GM18507 (cell line): ENCODE data around the gene CHD3.

Experiments
- DNase-seq: peaks from one replicate; pipeline ENCODE4 v3.0.0; 2011; ENCODE audit warnings: low read depth; ENCODE audit not compliant: insufficient read length; ENCODE audit errors: extremely low spot score
- FAIRE-seq: peaks from 2 replicates; lab custom pipeline; 2011; peaks lifted over from hg19 to GRCh38; lab: Jason Lieb, UNC

The CHD3 gene

DNA sequence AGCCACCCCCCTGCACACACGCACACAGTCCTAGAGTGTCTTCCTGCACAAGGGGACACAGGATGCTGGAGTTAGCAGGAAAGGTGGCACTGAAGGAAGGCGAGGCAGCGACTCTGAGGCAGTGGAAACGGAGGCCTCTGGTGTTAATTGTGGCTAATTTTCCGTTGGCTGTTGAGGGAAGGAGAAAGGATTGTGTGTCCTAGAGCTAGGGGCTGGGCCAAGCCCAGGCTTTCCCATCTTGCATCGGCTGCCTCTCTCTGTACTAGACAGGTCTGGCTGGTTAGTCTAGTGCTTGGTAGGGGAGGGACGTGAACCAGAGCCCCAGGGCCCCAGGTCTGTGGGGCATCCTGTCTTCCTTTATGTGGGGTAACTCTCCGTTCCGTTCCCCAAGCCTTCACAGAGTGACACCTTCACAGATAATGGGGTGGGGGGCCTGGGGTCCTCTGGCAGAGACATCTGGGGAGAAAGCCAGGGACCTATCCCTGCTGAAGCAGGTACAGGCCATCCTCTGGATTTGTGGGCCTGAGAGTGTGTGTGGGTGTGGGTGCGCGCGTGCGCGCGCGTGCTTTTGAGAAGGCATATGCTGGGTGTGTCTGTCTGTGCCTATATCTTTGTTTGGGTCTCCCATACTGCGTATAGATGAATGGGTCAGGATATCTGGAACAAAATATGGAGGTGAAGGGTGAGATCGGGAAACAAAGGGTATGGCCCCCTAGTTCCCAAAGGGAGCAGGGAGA is at the start of gene CHD3:
Gene CHD3 (plus strand): TSS at position 606 of the 737 bp plus-strand sequence. CDS start 212 bp downstream, outside the sequence.
- FAIRE-seq (peak; percentile 55), DNase-seq (no peak)

DNA sequence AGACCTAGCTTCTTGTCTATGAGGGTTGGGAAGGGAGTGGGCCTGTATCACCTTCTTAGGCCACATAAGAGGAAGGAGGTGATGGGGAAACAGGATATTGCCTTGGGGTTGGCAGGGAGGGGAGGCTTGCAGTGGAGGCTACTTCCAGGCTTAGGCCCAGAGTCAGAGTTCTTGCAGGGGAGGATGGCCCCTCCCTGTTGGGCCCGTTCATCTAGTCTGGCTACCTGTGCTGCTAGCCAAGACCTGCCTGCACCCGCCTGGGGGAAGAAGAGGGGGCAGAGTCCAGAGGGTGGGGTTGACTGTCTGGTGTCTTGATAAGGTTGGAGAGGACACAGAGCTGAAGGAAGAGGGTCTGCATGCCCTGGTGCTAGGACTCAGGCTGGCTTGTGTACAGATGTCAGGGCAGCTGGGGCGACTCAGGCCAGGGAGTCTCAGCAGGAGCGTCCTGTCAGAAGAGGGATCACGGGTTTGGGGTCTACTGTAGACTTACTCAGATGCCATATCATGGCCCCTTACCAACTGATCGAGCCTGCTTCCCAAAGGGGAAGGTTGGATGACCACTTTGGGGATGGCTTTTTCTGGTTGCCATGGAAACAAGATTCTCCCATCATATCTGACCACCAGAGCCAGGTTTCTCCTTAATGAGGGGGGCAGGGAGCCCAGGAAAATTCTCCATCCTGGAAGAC is 49.3 kb upstream of the CHD3 start:
- no peak for FAIRE-seq
- no peak for DNase-seq

DNA sequence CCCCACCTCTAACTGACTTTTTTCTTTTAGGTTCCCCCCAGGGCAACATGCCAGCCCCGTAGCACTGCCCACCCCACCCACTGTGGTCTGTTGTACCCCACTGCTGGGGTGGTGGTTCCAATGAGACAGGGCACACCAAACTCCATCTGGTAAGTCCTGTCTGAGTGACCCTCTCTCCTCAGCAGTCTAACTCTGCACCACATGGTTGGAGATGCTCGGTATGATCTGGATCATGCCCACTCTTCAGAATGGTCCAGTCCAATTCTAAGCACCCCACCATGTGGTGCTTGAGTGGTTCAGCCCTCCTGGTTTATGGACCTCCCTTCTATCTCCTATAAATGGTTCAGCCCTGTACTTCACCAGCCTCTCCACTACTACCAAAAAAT is 48.7 kb upstream of the CHD3 start:
- no peak for DNase-seq
- FAIRE-seq, result no peak

DNA sequence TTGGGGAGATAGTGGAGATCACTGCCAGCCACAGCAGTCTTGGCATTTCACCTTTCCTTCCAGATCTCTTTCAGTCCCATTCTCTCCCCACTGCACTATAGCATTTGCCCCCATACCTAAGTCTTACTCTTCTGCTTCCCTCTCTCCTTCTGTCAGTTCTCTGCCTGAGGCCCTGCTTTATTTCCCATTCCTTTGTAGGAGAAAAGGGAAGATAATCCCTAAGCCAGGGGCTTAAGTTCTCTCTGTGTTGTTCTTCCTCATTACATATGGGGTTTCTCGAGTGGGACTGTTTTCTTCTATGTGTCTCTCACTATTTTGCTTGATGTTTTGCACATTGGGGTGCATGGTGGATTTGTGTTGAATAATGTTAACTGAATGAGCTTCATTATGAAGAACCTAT is 48.1 kb upstream of the CHD3 start:
- DNase-seq, result no peak
- FAIRE-seq, result no peak

DNA sequence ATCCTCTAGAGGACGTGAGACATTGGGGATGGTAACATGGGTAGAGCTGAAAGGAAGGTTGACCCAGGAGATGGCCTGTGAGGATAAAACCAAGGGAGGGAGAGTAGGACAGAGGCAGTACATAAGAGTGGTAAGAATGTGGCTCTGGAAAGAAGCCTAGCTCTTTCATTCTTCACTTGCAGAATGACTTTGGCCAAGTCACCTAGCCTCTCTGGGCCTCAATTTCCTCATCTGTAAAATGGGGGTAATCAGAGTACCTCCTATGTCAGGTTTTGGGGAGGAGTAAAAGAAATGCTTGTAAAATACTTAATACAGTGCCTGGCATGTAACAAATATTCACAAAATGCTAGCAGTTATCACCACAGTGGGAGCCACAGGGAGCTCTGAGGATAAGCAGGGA is 47.7 kb upstream of the CHD3 start:
- DNase-seq (no peak), FAIRE-seq (no peak)

DNA sequence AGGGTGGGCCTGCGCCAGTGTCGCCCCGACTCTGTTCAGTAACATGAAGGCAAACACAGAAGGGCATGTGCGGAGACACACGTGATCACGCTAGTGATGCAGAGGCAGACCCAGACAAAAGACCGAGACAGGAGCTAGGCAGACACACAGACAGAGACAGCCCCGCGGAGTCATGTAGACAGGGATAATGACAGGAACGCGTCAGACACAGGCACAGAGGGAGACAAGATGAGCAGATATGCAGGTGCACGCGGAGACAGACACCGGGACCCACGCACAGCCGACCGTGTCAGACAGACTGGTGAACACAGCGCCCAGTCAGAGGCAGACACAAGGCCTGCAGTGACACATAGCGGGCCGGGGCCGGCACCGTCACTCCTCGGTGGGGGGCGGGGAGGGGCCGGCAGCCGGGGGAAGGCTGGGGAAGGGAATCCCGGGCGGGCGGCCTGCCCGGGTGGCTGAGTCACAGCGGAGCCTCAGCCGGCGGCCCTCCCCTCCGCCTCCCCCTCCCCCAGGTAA is 47.1 kb upstream of the CHD3 start:
- DNase-seq (no peak), FAIRE-seq (peak; percentile 45)

DNA sequence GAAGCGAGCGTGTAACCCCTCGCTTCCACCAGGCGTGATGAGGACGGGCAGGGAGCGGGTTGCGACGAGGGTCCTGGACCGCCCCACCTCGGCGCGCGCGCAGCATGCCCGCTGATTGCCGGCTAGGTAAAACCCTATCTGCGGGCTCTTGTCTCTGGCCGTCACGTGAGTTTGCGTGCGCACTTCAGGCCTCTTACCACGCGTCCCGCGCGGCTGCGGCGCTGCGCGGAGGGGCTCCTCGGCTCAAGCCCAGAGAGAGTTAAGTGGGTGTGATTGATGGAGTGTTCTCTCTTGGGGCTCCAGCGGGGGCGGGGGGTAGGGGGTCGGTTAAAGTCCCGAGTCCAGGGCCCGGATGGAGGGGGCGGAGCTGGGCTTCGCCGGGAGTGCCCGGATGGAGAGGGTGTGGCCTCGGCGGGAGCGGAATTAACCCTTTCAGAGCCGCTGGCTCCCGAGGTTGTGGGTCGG is 46.6 kb upstream of the CHD3 start:
- no peak for DNase-seq
- no peak for FAIRE-seq

DNA sequence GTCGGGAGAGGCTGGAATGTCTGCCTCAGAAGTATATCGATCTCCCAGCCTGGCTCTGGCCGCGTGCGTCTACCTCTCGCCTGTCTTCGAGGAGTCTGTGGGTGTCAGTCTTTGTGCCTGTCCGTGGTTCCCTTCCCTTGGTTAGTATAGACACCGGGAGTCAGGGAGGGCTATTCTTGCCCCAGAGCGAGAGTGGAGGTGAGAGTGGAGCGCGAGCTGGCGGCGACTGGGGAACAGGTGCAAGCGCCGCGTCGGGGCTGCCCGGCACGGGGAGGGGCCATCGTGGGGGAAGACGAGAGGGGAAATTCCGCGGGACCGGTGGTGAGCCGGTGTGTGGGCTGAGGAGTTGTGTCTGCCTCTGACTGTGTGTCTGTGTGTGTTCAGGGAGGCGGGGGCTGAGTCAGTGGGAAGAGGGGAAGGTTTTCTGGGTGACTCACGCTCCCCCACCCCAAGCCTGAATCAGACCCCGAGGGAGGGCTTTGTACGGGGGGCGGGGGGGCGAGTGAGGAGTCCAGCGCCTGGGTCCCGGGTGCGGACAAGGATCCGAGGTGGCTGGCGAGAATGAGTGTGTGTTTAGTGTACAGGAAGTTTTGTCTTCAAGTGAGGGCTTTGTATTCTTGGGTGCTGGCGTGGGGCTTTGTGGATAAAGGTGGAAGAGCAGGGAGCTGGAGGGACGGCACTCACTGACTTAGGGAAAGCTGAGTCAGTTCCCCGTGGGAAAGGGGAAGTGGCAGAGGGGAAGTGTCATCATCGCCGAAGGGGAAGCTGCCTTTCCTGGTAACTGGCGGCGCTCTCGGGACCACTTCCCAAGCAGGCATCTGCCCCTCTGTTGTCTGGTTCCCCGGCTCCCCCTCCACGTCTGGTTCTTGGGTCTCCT is 46.0 kb upstream of the CHD3 start:
- FAIRE-seq (no peak), DNase-seq (no peak)

DNA sequence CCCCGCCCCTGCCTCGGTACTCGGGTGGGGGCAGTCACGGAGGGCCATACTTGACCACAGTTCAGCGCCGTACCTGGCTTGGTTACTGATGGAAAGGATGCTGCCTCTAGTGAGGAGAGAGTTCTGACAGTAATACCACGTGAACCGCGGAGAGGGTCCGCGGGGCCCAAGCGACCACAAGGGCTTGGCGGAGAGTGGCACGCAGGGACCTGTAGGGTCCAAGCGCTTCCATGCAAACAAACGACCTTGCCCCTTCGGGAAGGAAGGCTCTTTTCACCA is 45.4 kb upstream of the CHD3 start:
- no peak for DNase-seq
- no peak for FAIRE-seq

DNA sequence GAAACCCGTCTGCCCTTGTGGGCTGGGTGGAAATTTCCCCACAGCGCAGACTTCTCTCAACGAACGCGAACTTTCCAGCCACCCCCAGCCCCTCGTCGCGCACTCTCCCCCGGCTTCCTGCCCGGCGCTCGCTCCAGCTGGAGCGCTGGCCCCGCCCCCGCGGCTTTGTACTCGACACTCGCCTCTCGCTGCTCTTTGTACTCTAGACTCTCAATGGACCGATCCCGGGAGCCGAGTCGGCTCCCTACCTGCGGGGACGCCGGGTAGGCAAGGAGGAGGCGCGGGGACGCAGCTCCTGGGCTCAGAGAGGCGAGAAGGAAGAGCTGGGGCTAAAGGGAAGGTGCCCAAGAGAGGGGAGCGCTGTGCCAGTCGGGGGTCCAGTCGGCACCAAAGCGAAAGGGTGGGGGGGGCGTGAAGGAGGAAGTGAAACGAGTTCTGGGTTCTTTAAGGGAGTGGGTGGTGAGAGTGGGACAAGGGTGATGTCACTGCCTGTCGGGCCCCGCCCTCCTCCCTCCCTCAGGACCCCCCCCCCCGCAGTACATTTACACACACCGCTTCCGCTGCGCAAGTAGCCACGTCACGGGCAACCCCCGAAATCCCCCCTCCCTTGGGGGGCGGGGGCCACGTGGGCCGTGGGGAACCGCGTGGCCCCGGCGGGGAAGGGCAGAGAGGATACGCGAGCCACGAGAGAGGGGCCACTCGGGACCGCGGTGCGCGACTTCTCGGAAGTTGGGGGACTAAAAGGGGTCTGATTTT is 44.9 kb upstream of the CHD3 start:
- FAIRE-seq (peak; percentile 97), DNase-seq (no peak)

DNA sequence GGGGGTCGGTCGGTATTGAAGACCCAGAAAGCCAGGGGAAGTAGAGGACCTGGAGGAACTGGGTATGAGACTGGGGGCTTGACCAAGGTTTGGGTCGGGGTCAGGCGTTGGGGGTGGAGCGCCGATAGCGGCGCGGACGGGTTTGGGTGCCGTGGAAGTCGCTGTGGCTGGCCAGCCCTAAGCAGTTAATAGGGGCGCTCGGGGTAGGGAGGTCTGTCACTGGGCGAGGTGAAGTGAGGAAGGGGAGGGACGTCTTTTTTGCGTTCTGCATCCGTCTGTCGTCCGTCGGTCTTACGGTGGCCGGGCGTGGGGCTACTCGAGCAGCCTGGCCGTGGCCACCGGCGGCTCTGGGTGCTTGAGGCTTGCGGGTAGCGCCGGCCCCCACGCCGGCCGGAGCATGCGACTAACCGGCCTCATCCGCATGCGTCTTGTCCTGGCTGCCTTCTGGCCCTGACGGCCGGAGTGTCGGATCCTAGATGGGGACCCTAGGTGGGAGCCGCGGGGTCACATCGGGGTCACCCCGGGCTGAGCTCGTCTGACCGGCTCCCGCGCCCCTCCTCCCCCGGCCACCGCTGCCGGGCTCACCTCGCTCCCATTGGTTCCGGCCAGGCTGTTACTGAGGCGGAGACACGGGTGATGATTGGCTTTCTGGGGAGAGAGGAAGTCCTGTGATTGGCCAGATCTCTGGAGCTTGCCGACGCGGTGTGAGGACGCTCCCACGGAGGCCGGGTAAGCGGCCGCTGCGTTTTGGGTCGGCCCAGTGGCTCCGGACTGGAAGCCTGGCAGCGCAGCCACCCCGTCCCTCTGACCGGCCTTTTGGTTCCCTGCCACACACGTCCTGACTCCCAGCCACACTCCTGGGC is 44.1 kb upstream of the CHD3 start:
- peak; percentile 97 for FAIRE-seq
- DNase-seq, result no peak

DNA sequence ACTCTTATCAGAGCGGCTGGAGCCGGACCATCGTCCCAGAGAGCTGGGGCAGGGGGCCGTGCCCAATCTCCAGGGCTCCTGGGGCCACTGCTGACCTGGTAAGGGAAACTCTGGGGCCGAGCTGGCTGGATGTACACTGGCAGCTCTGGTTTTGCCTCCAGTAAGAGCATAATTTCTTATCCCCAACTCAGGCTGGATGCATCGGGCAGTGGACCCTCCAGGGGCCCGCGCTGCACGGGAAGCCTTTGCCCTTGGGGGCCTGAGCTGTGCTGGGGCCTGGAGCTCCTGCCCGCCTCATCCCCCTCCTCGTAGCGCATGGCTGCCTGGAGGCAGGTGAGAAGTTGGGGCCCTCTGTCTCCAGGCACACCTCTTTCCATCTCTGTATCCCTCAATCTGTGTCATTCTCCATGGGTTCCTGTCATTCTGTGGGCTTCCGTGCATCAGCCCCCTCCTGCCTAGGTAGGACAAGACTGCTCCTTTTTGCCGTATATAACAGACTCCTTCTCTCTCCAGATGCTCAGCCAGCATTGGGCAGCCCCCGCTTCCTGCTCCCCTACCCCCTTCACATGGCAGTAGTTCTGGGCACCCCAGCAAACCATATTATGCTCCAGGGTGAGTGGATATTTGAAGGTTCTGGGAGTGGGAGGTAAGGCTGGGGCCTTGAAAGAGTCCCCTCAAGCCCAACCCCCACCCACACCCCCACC is 43.1 kb upstream of the CHD3 start:
- DNase-seq (no peak), FAIRE-seq (no peak)

DNA sequence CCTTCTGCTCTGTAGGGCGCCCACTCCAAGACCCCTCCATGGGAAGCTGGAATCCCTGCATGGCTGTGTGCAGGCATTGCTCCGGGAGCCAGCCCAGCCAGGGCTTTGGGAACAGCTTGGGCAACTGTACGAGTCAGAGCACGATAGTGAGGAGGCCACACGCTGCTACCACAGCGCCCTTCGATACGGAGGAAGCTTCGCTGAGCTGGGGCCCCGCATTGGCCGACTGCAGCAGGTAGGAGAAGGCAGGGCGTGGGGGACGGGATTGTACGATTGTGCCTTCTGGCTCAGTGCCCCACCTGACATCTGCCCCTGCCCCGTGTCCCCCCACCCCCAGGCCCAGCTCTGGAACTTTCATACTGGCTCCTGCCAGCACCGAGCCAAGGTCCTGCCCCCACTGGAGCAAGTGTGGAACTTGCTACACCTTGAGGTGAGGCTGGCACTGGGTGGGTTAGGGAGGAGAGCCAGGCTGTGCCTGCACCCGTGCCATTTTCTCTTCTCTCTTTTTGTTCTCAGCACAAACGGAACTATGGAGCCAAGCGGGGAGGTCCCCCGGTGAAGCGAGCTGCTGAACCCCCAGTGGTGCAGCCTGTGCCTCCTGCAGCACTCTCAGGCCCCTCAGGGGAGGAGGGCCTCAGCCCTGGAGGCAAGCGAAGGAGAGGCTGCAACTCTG is 42.4 kb upstream of the CHD3 start:
- DNase-seq (no peak), FAIRE-seq (no peak)

DNA sequence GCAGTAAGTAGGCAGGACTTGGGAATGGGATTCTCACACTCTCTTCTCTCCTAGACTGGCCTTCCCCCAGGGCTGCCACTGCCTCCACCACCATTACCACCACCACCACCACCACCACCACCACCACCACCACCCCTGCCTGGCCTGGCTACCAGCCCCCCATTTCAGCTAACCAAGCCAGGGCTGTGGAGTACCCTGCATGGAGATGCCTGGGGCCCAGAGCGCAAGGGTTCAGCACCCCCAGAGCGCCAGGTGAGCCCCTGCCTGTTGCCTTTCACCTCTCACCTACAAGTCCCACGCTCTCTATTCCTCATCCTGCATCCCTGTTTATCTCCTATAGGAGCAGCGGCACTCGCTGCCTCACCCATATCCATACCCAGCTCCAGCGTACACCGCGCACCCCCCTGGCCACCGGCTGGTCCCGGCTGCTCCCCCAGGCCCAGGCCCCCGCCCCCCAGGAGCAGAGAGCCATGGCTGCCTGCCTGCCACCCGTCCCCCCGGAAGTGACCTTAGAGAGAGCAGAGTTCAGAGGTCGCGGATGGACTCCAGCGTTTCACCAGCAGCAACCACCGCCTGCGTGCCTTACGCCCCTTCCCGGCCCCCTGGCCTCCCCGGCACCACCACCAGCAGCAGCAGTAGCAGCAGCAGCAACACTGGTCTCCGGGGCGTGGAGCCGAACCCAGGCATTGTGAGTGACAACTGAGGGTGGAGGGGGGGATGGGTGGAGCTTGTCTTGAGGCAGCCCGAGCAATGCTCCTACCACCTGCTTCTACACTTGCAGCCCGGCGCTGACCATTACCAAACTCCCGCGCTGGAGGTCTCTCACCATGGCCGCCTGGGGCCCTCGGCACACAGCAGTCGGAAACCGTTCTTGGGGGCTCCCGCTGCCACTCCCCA is 41.6 kb upstream of the CHD3 start:
- DNase-seq, result no peak
- FAIRE-seq, result no peak

DNA sequence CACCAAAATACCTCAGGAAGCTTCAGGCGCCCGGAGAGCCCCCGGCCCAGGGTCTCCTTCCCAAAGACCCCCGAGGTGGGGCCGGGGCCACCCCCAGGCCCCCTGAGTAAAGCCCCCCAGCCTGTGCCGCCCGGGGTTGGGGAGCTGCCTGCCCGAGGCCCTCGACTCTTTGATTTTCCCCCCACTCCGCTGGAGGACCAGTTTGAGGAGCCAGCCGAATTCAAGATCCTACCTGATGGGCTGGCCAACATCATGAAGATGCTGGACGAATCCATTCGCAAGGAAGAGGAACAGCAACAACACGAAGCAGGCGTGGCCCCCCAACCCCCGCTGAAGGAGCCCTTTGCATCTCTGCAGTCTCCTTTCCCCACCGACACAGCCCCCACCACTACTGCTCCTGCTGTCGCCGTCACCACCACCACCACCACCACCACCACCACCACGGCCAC is 40.4 kb upstream of the CHD3 start:
- DNase-seq (no peak), FAIRE-seq (no peak)

DNA sequence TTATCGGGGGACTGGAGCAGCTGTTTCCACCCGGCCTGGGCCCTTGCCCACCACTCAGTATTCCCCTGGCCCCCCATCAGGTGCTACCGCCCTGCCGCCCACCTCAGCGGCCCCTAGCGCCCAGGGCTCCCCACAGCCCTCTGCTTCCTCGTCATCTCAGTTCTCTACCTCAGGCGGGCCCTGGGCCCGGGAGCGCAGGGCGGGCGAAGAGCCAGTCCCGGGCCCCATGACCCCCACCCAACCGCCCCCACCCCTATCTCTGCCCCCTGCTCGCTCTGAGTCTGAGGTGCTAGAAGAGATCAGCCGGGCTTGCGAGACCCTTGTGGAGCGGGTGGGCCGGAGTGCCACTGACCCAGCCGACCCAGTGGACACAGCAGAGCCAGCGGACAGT is 39.9 kb upstream of the CHD3 start:
- no peak for FAIRE-seq
- DNase-seq, result no peak
